HG02970 (cell line): ENCODE measurements around the gene CKAP5.

Experiments
- ATAC-seq: cut with Tn5 transposase; IDR thresholded peaks from one replicate; pipeline ENCODE4 v1.9.1; 2021; ENCODE audit warnings: mild to moderate bottlenecking, moderate library complexity, moderate number of reproducible peaks; ENCODE audit not compliant: unreplicated experiment, low FRiP score

Gene CKAP5

DNA sequence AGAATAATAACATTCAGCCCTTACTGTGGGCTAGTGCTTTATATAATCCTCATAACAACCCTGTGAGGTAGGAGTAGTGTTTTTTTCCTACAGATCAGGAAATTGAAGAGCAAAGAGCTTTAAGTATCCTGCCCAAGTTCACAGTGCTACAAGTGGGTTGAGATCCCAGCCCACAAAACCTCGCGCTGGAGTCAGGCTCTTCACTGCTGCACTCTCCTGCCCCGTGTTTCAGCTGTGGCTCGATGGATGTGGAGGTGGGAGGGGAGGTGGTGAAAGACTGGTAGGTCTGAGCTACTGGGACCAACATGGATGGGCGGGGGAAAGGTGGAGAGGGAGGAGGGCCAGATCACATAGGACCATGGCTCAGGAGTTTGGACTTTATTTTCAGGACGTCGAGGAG lies 139.2 kb downstream of the CKAP5 start:
- ATAC-seq, result no peak

DNA sequence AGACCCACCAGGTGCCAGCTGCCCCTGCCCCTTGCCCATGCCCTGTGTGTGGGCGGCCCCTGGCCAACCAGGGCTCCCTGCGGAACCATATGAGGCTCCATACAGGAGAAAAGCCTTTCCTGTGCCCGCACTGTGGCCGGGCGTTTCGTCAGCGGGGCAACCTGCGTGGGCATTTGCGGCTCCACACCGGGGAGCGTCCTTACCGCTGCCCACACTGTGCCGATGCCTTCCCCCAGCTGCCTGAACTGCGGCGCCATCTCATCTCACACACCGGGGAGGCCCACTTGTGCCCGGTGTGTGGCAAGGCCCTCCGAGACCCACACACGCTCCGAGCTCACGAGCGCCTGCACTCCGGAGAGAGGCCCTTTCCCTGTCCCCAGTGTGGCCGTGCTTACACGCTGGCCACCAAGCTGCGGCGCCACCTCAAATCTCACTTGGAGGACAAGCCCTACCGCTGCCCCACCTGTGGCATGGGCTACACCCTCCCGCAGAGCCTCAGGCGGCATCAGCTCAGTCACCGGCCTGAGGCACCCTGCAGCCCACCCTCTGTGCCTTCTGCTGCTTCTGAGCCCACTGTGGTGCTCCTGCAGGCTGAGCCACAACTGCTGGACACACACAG lies 140.9 kb downstream of the CKAP5 start:
- ATAC-seq, result no peak

DNA sequence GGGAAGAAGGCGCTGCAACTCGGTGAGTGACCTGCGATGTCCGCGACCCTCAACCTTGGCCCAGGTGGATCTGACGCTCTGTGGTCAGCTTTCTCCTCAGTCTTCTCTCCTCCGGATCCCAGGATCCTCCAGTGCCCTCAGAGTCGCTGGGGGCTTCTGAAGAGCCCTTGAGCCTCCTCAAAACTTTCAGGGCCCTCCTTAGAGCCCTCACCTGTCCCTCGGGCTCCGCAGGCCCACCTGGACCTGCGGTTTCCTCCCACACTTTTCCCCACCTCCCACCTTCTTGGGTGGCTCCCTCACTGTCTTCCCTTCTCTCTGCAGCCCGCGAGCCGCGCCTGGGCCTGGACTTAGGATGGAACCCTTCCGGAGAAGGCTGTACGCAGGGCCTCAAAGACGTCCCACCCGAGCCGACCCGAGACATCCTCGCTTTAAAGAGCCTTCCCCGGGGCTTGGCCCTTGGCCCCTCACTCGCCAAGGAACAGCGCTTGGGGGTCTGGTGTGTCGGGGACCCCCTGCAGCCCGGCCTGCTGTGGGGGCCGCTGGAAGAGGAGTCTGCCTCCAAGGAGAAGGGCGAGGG lies 144.9 kb downstream of the CKAP5 start:
- no peak for ATAC-seq

DNA sequence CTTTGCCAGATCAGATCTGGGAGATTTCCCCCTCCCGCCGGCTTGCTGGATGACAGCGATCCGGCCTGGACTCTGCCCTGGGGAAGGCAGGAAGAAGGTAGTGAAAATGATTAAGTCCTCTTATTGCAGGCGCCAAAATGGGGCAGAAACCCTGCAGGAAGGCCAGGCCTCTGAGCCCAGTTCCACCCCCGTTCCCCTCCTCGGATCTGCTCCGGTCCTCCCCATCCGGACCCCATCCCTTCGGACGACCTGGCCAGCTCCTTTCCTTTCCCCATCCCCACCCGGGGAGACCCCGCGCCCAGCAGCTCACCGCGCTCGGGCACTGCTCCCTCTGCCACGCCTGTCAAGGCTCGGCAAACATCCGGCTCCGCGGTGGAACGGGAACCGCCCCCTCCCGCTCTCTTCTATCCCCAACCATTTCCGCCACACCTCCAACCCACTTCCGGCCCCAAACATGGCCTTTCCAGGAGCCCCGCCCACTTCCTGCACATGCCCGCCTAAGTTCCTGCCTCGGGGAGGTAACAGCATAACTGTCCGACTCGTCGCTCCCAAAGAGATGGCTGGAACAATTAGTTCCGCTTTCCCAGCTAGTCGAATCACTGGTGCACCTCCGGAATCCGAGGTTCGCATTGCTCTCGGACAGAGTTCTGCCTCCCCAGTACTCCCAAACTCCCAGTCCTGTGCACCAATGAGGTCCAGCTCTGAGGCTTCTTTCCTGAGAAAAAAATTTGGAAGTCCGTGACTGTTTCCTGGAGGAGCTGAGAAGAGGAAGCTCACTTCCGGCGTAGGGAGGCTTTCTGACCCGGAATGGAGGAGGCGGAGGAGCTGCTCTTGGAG lies 145.6 kb downstream of the CKAP5 start, which contains the start of the genes ARHGAP1 and ZNF408:
ARHGAP1 (minus strand) TSS at position 379 of the 837 bp plus-strand sequence. CDS start 4,512 bp downstream, outside the sequence.
ZNF408 (plus strand) TSS at position 791 of the 837 bp plus-strand sequence; CDS start at position 808, 17 bp downstream.
- ATAC-seq, result peak; percentile 91

DNA sequence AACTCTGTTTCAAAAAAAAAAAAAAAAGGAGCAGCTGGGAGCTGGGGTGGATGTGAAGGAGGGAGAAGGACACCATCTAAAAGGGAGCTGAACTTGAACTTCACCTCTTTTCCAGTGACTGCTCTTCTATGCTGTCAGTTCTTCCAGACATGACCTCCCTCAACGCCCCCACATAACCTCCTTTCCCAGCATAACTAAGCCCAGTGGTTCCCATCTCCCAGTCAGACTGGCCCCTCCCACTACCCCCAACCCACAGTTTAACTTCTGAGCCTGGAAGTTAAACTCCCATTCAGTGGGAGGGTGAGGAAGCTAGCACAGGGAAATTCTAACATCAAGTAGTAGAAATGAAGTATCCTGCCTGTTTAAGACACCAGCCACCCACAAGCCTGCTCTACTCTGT lies 147.5 kb downstream of the CKAP5 start:
- ATAC-seq, result no peak

DNA sequence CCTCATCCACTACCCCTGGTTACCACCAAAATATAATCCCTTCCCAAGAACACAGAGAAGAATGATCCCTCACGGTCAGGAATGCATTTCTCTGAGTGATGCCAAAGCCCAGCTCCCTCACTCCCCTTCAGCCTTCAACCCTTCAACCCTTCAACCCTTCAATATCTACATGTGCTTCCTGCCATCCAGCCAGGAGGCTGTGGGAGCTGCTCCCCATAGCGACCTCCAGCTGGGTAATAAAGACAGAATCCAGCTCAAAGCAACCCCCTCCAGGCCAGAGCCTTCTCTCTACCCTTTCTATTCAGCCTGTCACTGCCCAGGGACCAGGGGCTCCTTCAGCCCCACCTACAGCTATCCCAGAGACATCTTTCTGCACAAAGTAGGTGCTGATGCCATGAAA lies 148.4 kb downstream of the CKAP5 start:
- no peak for ATAC-seq

DNA sequence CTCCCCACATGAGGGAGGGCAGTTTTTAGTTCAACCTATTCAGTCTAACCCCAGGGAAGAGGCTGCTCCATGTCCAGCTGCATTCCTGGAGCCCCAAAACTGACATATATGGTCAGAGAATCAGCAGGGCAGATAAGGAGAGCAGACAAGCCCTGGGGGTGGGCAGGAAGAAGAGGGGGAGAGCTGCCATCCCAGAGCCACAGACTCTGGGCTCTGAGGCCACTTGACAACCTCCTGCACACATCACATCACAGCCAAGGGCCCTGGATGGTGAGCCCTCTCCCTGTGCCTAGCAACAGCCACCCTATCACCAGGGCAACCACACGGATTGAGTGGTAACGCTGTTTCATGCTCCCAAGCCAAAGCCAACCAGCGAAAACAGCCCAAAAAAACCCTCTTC lies 148.8 kb downstream of the CKAP5 start:
- no peak for ATAC-seq

DNA sequence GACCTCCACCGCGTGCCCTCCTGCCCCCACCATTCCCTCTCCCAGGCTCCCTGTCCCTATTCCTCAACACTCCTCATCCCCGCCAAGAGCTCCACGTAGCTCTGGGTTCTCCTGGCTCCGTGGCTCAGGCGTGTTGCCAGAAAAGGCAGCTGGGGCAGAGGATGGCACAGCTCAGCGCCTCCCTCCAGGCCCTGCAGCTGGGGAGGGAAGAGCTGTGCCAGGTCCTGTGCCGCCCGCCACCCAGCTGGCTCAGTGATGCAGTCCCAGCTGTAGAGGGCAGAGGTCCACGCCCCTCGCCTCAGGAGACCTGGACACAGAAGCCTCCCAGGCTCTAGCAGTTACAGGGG lies 149.9 kb downstream of the CKAP5 start:
- ATAC-seq, result no peak

DNA sequence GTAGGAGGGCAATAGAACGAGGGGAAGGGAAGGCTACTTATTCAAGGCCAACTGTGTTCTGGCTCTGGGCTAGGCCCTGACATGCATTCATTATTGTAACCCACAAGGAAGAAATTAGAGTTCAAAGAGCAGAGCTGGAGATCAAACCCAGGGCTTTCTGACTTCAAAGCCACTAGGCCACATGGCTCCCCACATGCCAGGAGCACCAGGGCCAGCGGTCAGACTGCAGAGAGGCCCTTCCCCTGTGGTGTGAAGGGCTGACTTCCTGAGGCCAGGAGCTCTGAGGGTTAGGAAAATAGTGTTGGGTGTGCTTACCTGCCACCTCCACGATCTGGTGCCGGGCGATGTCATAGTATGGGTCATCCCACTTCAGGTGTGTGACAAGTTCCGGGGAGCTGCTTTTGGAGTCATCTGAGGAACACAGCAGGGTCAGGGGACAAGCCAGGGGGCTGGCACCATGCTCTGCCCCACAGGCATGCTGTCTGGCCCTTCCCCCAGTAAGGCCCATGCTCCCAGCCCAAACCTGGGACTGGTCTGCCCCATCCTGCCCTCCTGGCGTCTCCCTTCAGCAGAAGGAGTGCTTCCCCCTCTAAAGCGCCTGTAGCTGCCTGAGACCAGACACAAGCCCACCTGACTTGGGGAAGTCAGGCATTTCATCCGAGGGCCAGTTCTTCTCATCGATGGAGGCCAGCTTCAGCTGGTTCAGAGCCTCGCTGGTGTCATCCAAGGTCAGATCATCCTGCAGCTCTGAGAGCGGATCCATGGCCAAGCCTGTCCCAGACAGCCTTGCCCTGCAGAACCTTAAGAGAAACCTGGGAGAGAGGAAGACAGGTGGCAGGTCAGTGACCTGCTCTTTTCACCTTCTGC lies 150.5 kb downstream of the CKAP5 start:
- ATAC-seq, result no peak

DNA sequence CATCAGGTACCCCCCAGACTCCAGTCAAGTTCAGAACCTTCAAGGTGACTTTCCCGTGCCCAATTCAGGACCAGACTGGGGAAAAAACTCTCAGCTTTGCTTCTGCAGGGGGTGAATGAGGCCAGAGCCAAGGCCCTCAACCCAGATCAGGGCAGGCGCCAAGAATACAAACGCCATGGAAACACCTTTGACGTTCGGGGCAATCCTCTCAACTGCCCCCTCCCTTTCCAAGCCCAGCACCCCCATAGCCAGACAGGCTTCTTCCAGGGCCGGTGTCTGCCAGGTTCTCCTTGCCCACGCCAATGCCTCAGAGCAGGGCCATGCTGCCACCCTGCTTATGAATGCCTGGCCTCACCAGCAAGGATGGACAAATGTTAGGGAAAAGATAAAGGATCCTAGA lies 151.5 kb downstream of the CKAP5 start:
- ATAC-seq, result no peak

DNA sequence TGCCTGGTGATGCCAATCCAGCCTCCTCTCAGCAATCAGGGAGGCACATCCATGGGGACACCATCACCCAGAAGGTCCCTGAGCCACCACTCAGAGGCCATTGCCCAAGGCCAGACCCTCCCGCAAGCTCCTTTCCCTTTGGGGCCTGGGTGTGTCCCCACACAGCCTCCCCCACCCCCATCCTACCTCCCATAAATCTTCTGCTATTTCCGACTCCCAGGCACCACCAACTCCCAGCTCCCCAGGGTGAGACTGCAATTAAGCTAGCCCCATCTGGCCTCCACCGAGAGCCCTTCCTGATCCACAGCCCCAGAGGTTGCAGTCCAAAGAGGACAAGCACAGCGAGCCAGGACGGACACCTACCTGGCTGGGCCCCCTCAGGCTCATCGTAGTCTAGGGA lies 152.0 kb downstream of the CKAP5 start:
- no peak for ATAC-seq

DNA sequence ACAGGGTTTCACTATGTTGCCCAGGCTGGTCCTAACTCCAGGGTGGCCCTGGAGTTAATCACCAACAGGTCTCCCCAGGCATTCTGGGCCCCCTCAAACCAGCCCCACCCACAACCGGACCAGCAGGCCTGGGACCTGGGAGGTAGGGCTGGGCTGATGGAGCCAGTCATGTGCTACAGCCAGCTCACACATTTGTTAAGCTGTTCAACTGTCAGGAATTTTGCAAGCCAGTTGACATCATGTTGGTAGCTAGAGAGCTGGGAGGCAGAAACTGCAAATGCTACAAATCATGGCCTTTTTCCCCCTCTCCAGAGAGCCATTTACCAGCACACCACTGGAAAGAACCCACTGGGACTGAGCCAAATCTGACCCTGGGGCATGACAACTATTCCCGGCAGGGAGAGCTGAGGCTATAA lies 152.5 kb downstream of the CKAP5 start:
- no peak for ATAC-seq
